Testis (tissue), 5 donors: Measurements from ENCODE around the gene SERGEF. TPM values are rescaled to one million over a fixed set of nuclear protein-coding genes. Genes with fewer than 3 reads are reported as not detected.

ENCODE experiments used
- DNase-seq: peaks from one replicate; pipeline ENCODE4 v3.0.0-alpha.2; 2019
- H3K27ac ChIP-seq, 2 donors: fragments of 200-600 bp; sonication (generic); one replicate each; pipeline ENCODE4 v1.5.1; 2019
- H3K27me3 ChIP-seq: fragments of 200-600 bp; sonication (generic); one replicate; pipeline ENCODE4 v1.5.1; 2019
- H3K36me3 ChIP-seq: fragments of 200-600 bp; sonication (generic); one replicate; pipeline ENCODE4 v1.5.1; 2017; ENCODE audit warnings: low read depth; ENCODE audit errors: missing control alignments
- H3K4me1 ChIP-seq: fragments of 200-600 bp; sonication (generic); one replicate; pipeline ENCODE4 v1.5.1; 2019
- H3K4me3 ChIP-seq, 2 donors: fragments of 200-600 bp; sonication (generic); one replicate each; pipeline ENCODE4 v1.5.1; 2017 to 2019
- H3K9me3 ChIP-seq: fragments of 200-600 bp; sonication (generic); one replicate; pipeline ENCODE4 v1.5.1; 2017
- POLR2A ChIP-seq: fragments of 450-650 bp; IDR thresholded peaks from one replicate; pipeline ENCODE4 v1.6.1; 2017; ENCODE audit warnings: antibody characterized with exemption, mild to moderate bottlenecking, moderate library complexity
- WGBS, 2 donors: methylation state at CpG; one replicate each; pipeline ENCODE4 v1.1.5; 2018; 5-methylcytosine and 5-hydroxymethylcytosine counted together
- intact Hi-C: fragments of 100-400 bp; cut with DNase I; formaldehyde crosslinking; loops from one replicate; pipeline ENCODE4 v1.15.1; 2023; ENCODE audit warnings: low total_unique reads
- long read RNA-seq, 2 donors: transcript quantifications; one replicate each; lab custom pipeline, GENCODE V29; 2026
- polyA plus RNA-seq: library from polyadenylated mRNA; stranded (reverse); fragments of 350-450 nt; fragmentation: Illumina TruSeq; extraction: RNeasy Lipid Tissue Mini Kit (QIAGEN cat#74804); gene quantifications from one replicate; pipeline ENCODE4 v1.2.3, GENCODE V29; 2014; ENCODE audit warnings: low read depth, low replicate concordance; ENCODE audit not compliant: insufficient read depth
- total RNA-seq, 2 donors: library from RNA; depleted of rRNA; stranded (reverse); fragments of >200 nt; gene quantifications; one replicate each; pipeline ENCODE4 v1.2.3, GENCODE V29; 2016
- TF ChIP-seq, protein P1 (sequence below), 3 experiments: fragments of 450-650 bp in 2 of 3; fragments of 200-600 bp in 1 of 3; sonication (generic) in 1 of 3; IDR thresholded peaks; one replicate each; pipeline ENCODE4 v1.5.1; 2016 to 2019; ENCODE audit warnings: antibody characterized with exemption in 3 of 3, mild to moderate bottlenecking in 2 of 3, moderate library complexity in 1 of 3

Gene SERGEF
- 10 to 100 TPM; 12.5 to 23.1 TPM for total RNA-seq
- 37.5 TPM for polyA plus RNA-seq
- long read RNA-seq, donor 1, transcript SERGEF-201 (11 exons, 1,566 nt) = major isoform, 8 of 13 reads
- long read RNA-seq, donor 1, partial matches to known transcripts = 0 of 13 reads
- long read RNA-seq, donor 1, other reads (novel, unspliced or antisense) = 0 of 13 reads
- long read RNA-seq, donor 2, partial matches to known transcripts = 0 of 2 reads
- long read RNA-seq, donor 2, other reads (novel, unspliced or antisense) = 0 of 2 reads

DNA sequence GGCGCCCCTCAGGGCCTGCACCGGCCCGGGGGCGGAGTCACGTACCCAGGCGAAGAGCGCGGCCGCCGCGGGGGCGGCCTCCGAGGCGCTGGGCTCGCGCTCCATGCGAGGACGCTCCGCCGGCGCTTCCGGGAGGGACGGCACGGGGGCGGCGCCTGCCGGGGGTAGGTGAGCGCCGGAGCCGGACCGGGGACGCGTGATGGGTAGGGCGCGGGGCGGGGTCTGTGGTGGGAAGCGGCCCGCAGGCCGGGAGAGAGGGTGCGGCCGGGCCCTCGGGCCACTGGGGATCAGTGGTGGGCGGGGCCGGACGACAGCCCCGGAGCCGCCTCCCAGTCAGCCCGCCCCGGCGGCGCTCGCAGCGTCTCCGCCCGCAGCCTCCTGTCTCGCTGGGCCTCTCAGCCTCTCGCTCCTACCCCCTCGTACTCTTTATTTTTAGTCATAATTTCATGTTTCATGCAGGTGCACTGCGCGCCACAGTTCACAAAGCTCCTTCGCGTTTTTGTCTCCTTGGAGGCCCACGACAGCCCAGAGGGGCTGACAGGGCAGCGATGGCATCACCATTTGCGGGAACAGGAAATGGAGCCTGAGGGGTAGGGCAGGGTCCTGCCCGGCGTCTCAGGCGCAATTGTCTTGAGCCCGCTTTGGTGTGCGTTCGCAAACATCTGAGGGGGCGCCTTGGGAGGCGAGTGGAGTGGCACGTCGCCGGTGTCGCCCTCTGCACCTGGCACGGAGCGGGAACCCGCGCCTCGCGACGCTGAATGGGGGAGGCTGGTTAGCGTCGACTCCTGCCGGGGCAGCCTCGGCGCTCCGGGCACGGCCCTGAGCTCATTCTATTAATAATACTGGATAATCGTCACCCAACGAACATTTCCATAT, at the start of gene SERGEF:
Gene SERGEF (minus strand): TSS at position 142 of the 876 bp plus-strand sequence. CDS start 37 bp downstream, at position 105.
- WGBS, 2 donors = 0 to 1% methylated on average over 25 to 60 of the region's 93 CpGs
- no peaks in the 10 kb centered on the region for H3K9me3 ChIP-seq
- DNase-seq = peak; percentile 93
- no peaks in the 10 kb centered on the region for H3K27me3 ChIP-seq
- no peak for TF ChIP-seq POLR2A
- TF ChIP-seq, protein P1, sequence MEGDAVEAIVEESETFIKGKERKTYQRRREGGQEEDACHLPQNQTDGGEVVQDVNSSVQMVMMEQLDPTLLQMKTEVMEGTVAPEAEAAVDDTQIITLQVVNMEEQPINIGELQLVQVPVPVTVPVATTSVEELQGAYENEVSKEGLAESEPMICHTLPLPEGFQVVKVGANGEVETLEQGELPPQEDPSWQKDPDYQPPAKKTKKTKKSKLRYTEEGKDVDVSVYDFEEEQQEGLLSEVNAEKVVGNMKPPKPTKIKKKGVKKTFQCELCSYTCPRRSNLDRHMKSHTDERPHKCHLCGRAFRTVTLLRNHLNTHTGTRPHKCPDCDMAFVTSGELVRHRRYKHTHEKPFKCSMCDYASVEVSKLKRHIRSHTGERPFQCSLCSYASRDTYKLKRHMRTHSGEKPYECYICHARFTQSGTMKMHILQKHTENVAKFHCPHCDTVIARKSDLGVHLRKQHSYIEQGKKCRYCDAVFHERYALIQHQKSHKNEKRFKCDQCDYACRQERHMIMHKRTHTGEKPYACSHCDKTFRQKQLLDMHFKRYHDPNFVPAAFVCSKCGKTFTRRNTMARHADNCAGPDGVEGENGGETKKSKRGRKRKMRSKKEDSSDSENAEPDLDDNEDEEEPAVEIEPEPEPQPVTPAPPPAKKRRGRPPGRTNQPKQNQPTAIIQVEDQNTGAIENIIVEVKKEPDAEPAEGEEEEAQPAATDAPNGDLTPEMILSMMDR (IDR thresholded peaks at IDR 0.05) = no peak
- H3K4me1 ChIP-seq = no peaks in the 10 kb centered on the region
- no peaks in the 10 kb centered on the region for H3K36me3 ChIP-seq
- H3K4me3 ChIP-seq = peak within 1 kb of the TSS; percentile 82 to 83
- intact Hi-C loops = no loop called here
- H3K27ac ChIP-seq = peak within 1 kb of the TSS; percentile 65 to 75

DNA sequence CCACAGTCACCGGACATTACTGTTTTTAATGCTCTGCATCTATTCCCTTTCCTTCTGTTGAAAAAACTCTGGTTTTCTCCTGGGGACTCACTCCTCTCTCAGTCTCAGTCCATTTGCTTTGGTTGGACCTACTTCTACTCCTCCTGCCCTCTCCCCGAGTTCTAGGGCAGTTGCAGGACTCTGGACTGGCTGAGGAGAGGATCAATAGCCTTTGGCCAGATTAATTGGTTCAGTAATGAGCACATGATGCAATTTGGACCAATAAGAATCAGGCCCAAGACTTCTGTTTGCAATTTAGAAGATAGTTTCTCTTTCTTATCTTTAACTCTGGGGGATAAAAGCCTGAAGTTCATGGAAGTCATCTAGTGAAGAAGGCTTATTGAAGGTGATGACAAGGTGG, 48.5 kb upstream of the SERGEF start:
- Histone ChIP-seq H3K27me3 (no peaks in the 10 kb centered on the region), H3K9me3 (no peaks in the 10 kb centered on the region), H3K4me3 (no peak overlapping the region), H3K4me1 (no peaks in the 10 kb centered on the region), H3K36me3 (no peaks in the 10 kb centered on the region), H3K27ac (no peak overlapping the region)
- whole genome bisulfite sequencing, 2 donors = 88 to 94% methylated on average over 2 of the region's 2 CpGs
- no peak for DNase-seq
- intact Hi-C loops = no loop called here
- TF ChIP-seq, protein P1 (IDR thresholded peaks at IDR 0.05) = no peak

DNA sequence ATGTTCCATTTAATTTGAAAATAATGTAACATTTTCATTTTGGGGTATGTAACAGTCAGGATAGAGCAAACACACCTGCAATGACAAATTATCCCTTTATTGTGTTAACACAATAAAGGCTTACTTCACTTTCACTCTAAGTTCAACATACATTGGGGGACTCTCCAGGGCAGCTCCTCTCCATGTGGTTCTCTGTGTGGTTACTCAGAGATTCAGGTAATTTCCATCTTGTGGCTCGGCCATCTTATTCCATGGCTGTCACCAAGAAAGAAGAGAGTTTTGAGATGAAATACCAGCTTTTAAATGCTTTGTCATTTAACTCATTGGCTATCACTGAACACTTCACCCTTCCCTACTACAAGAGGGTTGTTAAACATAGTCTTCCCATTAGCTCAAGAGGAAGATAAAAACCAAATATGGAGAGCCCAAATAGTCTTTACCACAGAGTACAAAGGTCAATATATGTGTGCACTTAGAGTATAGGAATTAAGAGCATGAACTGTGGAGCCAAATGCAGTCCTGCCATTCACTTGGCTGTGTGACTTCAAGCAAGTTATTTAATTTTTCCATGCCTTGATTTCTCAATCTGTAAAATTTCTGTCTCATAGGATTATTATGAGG, 43.8 kb upstream of the SERGEF start:
- TF ChIP-seq, protein P1 (IDR thresholded peaks at IDR 0.05) = no peak
- TF ChIP-seq POLR2A = no peak
- Histone ChIP-seq H3K4me1 (no peaks in the 10 kb centered on the region), H3K27ac (no peak overlapping the region), H3K27me3 (no peaks in the 10 kb centered on the region), H3K36me3 (no peaks in the 10 kb centered on the region), H3K4me3 (no peak overlapping the region), H3K9me3 (no peaks in the 10 kb centered on the region)
- WGBS, 2 donors = 93 to 100% methylated on average over 1 of the region's 1 CpG
- no peak for DNase-seq
- intact Hi-C loops = no loop called here

DNA sequence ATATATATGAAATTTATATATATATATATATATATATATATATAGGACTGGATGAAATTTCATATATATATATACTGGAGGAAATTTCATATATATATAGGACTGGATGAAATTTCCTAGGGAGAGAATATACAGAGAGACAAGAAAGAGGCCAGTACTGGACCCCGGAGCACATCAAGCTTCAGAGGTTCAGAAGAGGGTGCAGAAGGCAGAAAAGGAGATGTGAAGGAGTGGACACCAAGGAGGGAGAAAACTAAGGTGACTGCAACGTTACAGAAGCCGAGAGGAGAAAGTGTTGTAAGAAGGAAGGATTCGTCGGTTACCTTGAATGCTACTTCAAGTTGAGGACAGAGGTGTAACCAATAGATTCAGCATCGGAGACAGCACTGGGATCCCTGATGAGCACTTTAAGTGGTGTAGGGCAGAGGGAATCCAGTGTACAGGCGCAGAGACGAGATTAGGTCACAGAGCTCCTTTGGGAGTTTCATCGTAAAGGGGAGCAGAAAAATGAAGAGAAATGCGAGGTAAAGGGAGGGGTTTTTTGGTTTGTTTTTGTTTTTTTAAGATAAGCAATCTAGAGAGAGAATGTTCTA, 41.8 kb upstream of the SERGEF start:
- Histone ChIP-seq H3K9me3 (no peaks in the 10 kb centered on the region), H3K27ac (no peak overlapping the region), H3K36me3 (no peaks in the 10 kb centered on the region), H3K27me3 (no peaks in the 10 kb centered on the region), H3K4me3 (no peak overlapping the region), H3K4me1 (no peaks in the 10 kb centered on the region)
- TF ChIP-seq POLR2A = no peak
- TF ChIP-seq, protein P1 (IDR thresholded peaks at IDR 0.05) = no peak
- WGBS, 2 donors = 85 to 88% methylated on average over 10 of the region's 10 CpGs
- no peak for DNase-seq
- intact Hi-C loops = no loop called here
